ENCODE measurements around the gene GET3.

GET3 gene

GRCh38 chr19:12745166-12745897 lies 8.0 kb downstream of the GET3 start:
- no peak overlapping the region for H3K4me3 ChIP-seq (ENCODE audit: low read depth, low read length)
- DNase-seq (ENCODE audit: low read depth, low spot score) = no peak
- ChIA-PET CTCF (interaction anchor here (0.6 to 31.4 kb wide), 2 partner anchors 17 to 103 kb away, joined by 4 to 660 read pairs; no protein-coding TSS in a partner anchor), POLR2A (no interaction called here)
- TF ChIP-seq CTCF (IDR thresholded peaks at IDR 0.05; ENCODE audit: insufficient read depth, low read length, missing control alignments) = no peak

GRCh38 chr19:12748489-12748888 lies 11.2 kb downstream of the GET3 start:
- no peak for TF ChIP-seq CTCF (IDR thresholded peaks at IDR 0.05; ENCODE audit: insufficient read depth, low read length, missing control alignments)
- ChIA-PET POLR2A (no interaction called here), CTCF (interaction anchor here (31.4 kb wide), 1 partner anchor 14 kb away, joined by 660 read pairs; no protein-coding TSS in a partner anchor)
- no peak overlapping the region for H3K4me3 ChIP-seq (ENCODE audit: low read depth, low read length)
- no peak for DNase-seq (ENCODE audit: low read depth, low spot score)

- DNase-seq (ENCODE audit: low read depth, low spot score) = no peak
- TF ChIP-seq CTCF (IDR thresholded peaks at IDR 0.05; ENCODE audit: insufficient read depth, low read length, missing control alignments) = no peak
- POLR2A ChIA-PET = interaction anchor here (1.6 kb wide), 1 partner anchor 41 kb away, joined by 3 read pairs; the partner anchor contains the start of gene JUNB
- CTCF ChIA-PET = interaction anchor here (0.9 to 31.4 kb wide), 5 partner anchors 11 to 98 kb away, joined by 3 to 660 read pairs (median 4); no protein-coding TSS in a partner anchor
- H3K4me3 ChIP-seq (ENCODE audit: low read depth, low read length) = no peak overlapping the region
These were observed 12.7 kb downstream of the GET3 start for GRCh38 chr19:12749938-12750521.

GRCh38 chr19:12750851-12751250 lies 13.6 kb downstream of the GET3 start:
- POLR2A ChIA-PET = interaction anchor here (1.6 kb wide), 1 partner anchor 41 kb away, joined by 3 read pairs; the partner anchor contains the start of gene JUNB
- no peak for DNase-seq (ENCODE audit: low read depth, low spot score)
- no peak for TF ChIP-seq CTCF (IDR thresholded peaks at IDR 0.05; ENCODE audit: insufficient read depth, low read length, missing control alignments)
- CTCF ChIA-PET = interaction anchor here (1.1 to 31.4 kb wide), 4 partner anchors 11 to 48 kb away, joined by 3 to 1565 read pairs (median 332); partner anchors contain the start of genes JUNB, PRDX2, RNASEH2A and THSD8
- no peak overlapping the region for H3K4me3 ChIP-seq (ENCODE audit: low read depth, low read length)

- POLR2A ChIA-PET = interaction anchor here (0.6 kb wide), 1 partner anchor 190 kb away, joined by 3 read pairs; no protein-coding TSS in a partner anchor
- TF ChIP-seq CTCF (IDR thresholded peaks at IDR 0.05; ENCODE audit: insufficient read depth, low read length, missing control alignments) = no peak
- H3K4me3 ChIP-seq (ENCODE audit: low read depth, low read length) = no peak within 1 kb of the TSS
- no peak for DNase-seq (ENCODE audit: low read depth, low spot score)
- CTCF ChIA-PET = interaction anchor here (29.3 to 31.4 kb wide), 2 partner anchors 11 to 47 kb away, joined by 660 to 1565 read pairs; partner anchors contain the start of genes JUNB, PRDX2, RNASEH2A and THSD8
These were observed 14.3 kb downstream of the GET3 start, which contains the start of gene BEST2 for GRCh38 chr19:12751635-12752034. TSS of gene BEST2 (plus strand) at chr19:12751791. CDS start at chr19:12752593, 802 bp downstream.
